PC-9 (cell line): ENCODE results near the gene FSHB. TPM values are rescaled to one million over a fixed set of nuclear protein-coding genes. Genes with fewer than 3 reads are reported as not detected.

ENCODE experiments used
- BruUV-seq: library from RNA; stranded (reverse); fragments of 400-500 nt; replicated peaks from 2 replicates; lab custom pipeline; 2021; lab: Mats Ljungman, UMichigan
- CTCF ChIA-PET: fragments of 300-600 bp; sonication (Branson Sonifier 250); formaldehyde crosslinking; loops from one replicate; lab custom pipeline; 2022; ENCODE audit warnings: antibody characterized with exemption; lab: Charles Lee
- POLR2A ChIA-PET: fragments of 300-600 bp; sonication (Branson Sonifier 250); formaldehyde crosslinking; loops from one replicate; lab custom pipeline; 2022; ENCODE audit warnings: antibody characterized with exemption; ENCODE audit not compliant: unreplicated experiment; lab: Charles Lee
- DNase-seq, 2 experiments: peaks; one replicate each; pipeline versions ENCODE4 v3.0.0 to v3.0.0-alpha.2; 2015 to 2022; ENCODE audit warnings: mixed read lengths in 1 of 2
- H2AFZ ChIP-seq: fragments of 200-600 bp; sonication (generic); 2 replicates; pipeline ENCODE4 v1.8.1; 2017; ENCODE audit warnings: antibody characterized with exemption
- H3F3A ChIP-seq: fragments of 200-600 bp; sonication (generic); 2 replicates; pipeline ENCODE4 v1.8.1; 2017; ENCODE audit warnings: antibody characterized with exemption, mild to moderate bottlenecking, low read depth; ENCODE audit not compliant: insufficient read depth
- H3K27ac ChIP-seq: fragments of 200-600 bp; sonication (generic); 2 replicates; pipeline ENCODE4 v1.6.1; 2016; ENCODE audit warnings: mixed run types
- H3K27me3 ChIP-seq: fragments of 200-600 bp; sonication (generic); 2 replicates; pipeline ENCODE4 v1.6.1; 2016; ENCODE audit warnings: low read depth, mixed run types; ENCODE audit not compliant: insufficient read depth
- H3K36me3 ChIP-seq: fragments of 200-600 bp; sonication (generic); 2 replicates; pipeline ENCODE4 v1.6.1; 2016; ENCODE audit warnings: low read depth, mixed run types
- H3K4me1 ChIP-seq: fragments of 200-600 bp; sonication (generic); replicated peaks from 2 replicates; pipeline ENCODE4 v1.6.1; 2016; ENCODE audit warnings: mixed run types; ENCODE audit not compliant: insufficient read depth
- H3K4me2 ChIP-seq: fragments of 200-600 bp; sonication (generic); 2 replicates; pipeline ENCODE4 v1.6.1; 2017; ENCODE audit warnings: mixed run types
- H3K4me3 ChIP-seq: fragments of 200-600 bp; sonication (generic); 2 replicates; pipeline ENCODE4 v1.6.1; 2016; ENCODE audit warnings: mixed run types
- H3K79me2 ChIP-seq: fragments of 200-600 bp; sonication (generic); 2 replicates; pipeline ENCODE4 v1.6.1; 2017; ENCODE audit warnings: low read depth, mixed run types
- H3K9me2 ChIP-seq: fragments of 200-600 bp; sonication (generic); 2 replicates; pipeline ENCODE4 v1.8.1; 2017; ENCODE audit warnings: mild to moderate bottlenecking; ENCODE audit not compliant: insufficient read depth
- H3K9me3 ChIP-seq: fragments of 200-600 bp; sonication (generic); 2 replicates; pipeline ENCODE4 v1.8.1; 2016; ENCODE audit warnings: low read depth; ENCODE audit not compliant: insufficient read depth
- H4K20me1 ChIP-seq: fragments of 200-600 bp; sonication (generic); 2 replicates; pipeline ENCODE4 v1.8.1; 2017; ENCODE audit not compliant: insufficient read depth
- EZH2 ChIP-seq: fragments of 200-600 bp; sonication (generic); IDR thresholded peaks from 2 replicates; pipeline ENCODE4 v1.8.0; 2017; ENCODE audit warnings: antibody characterized with exemption, low read depth
- intact Hi-C: fragments of 100-400 bp; cut with micrococcal nuclease; formaldehyde crosslinking; loops from one replicate; pipeline ENCODE4 v1.10.0; 2022; ENCODE audit not compliant: unreplicated experiment
- total RNA-seq: library from RNA; stranded (reverse); gene quantifications from 2 replicates; pipeline ENCODE4 v1.2.3, GENCODE V29; 2021
- TF ChIP-seq, protein P1 (sequence below): fragments of 200-600 bp; sonication (generic); conservative IDR thresholded peaks from 2 replicates; pipeline ENCODE4 v1.6.1; 2017; ENCODE audit warnings: mixed run types, antibody characterized with exemption, mild to moderate bottlenecking, moderate library complexity

Gene FSHB
- total RNA-seq, 1 experiment from 2014 or later: not detected

DNA sequence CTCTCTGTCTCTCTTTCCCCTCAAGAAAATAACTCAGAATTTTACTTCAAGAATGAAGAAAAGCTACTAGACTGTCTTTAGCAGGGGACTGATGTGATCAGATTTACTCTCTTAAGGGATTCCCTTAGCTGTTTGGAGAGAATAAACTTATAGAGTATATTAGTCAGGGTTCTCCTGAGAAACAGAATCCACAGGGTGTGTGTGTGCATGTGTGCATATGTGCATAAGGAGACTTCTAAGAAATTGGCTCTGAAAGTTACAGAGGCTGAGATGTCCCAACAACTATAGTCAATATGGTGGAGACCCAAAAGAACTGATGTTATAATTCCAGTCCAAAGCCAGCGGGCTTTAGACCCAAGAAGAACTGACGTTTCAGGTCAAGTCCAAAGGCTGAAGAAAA, 49.0 kb downstream of the FSHB start:
- TF ChIP-seq EZH2: no peak
- TF ChIP-seq, protein P1, sequence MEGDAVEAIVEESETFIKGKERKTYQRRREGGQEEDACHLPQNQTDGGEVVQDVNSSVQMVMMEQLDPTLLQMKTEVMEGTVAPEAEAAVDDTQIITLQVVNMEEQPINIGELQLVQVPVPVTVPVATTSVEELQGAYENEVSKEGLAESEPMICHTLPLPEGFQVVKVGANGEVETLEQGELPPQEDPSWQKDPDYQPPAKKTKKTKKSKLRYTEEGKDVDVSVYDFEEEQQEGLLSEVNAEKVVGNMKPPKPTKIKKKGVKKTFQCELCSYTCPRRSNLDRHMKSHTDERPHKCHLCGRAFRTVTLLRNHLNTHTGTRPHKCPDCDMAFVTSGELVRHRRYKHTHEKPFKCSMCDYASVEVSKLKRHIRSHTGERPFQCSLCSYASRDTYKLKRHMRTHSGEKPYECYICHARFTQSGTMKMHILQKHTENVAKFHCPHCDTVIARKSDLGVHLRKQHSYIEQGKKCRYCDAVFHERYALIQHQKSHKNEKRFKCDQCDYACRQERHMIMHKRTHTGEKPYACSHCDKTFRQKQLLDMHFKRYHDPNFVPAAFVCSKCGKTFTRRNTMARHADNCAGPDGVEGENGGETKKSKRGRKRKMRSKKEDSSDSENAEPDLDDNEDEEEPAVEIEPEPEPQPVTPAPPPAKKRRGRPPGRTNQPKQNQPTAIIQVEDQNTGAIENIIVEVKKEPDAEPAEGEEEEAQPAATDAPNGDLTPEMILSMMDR: no peak
- H4K20me1 ChIP-seq: no peaks in the 10 kb centered on the region
- 0 out of 2 replicates have a peak, but pooled peaks cover 6% of the 10 kb centered on the region for H3K9me2 ChIP-seq
- ChIA-PET POLR2A (no interaction called here), CTCF (interaction anchor here (0.7 kb wide), 1 partner anchor 25 kb away, joined by 3 read pairs; no protein-coding TSS in a partner anchor)
- no peak for DNase-seq
- no peak overlapping the region for H3K4me3 ChIP-seq
- H3K4me1 ChIP-seq: no peaks in the 10 kb centered on the region
- BruUV-seq: no TSS peak
- no peak overlapping the region for H3K4me2 ChIP-seq
- intact Hi-C loops: no loop called here
- H3K27ac ChIP-seq: no peak overlapping the region
- H3K27me3 ChIP-seq: 0 out of 2 replicates have a peak, but pooled peaks cover 4% of the 10 kb centered on the region
- no peaks in the 10 kb centered on the region for H3K9me3 ChIP-seq
- H3F3A ChIP-seq: no peaks in the 10 kb centered on the region
- no peaks in the 10 kb centered on the region for H3K79me2 ChIP-seq
- no peaks in the 10 kb centered on the region for H3K36me3 ChIP-seq
- H2AFZ ChIP-seq: no peak overlapping the region

DNA sequence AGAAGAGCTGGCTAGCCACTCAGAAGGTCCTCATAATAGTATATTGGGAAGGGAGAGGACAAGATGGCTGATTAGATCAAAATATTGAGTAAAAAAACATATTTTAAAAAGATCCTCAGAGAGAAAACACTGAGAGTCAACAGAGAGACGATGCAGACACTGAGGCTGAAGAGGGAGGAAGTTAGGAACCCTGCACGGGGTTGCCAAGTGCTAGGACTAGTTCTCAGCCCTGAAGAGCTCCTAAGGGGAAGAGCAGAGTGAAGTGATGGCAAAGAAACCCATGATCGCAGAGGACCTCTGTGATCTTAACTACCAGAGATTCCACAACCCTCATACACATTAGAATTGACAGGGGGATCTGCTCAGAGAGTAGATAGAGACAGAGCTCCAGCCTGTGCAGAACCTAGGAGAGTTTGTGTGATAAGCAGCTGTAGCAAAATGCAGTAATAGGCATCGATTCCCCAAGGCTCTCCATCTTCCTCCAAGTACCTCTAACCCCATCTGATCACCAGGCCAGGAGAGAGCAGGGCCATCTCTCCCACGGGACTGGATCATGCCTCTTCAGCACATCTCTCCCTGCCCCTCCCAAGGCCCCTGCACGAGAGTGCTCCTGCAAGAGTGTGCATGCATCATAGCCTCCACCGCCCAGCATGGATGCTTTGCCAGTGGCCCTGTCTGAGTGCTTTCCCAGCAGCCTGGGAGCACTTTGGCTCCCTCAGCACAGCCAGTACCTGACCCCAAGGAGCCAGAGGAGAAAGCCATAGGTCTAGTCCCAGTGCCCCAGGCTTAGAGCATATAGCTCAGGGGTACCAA, 50.9 kb downstream of the FSHB start:
- Histone ChIP-seq H3F3A (no peaks in the 10 kb centered on the region), H3K36me3 (no peaks in the 10 kb centered on the region), H3K79me2 (no peaks in the 10 kb centered on the region), H3K9me2 (peaks cover 6% of the 10 kb centered on the region; the same call in 1 of the 2 replicates), H3K4me3 (no peak overlapping the region), H3K9me3 (no peaks in the 10 kb centered on the region), H3K27me3 (0 out of 2 replicates have a peak, but pooled peaks cover 4% of the 10 kb centered on the region), H3K27ac (no peak overlapping the region), H3K4me2 (no peak overlapping the region), H3K4me1 (no peaks in the 10 kb centered on the region), H2AFZ (no peak overlapping the region), H4K20me1 (no peaks in the 10 kb centered on the region)
- no peak for DNase-seq
- no TSS peak for BruUV-seq
- ChIA-PET CTCF (no interaction called here), POLR2A (no interaction called here)
- TF ChIP-seq, protein P1: no peak
- no peak for TF ChIP-seq EZH2
- intact Hi-C loops: no loop called here

DNA sequence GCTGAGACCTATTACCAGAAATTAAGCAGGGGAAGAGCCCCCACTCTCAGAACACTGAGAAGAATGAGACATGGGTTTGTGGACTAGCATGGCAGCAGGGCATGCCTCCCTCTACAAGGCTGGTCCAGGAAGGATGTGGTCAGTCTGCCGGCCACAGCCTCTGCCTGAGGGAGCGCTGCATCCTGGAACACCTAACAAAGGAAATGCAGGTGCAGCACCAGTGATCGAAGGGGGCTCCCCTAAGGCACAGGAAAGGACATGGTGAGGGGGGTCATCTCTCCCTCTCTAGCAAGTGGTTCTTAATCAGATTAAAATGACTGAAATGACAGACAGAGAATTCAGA, 51.4 kb downstream of the FSHB start:
- DNase-seq: no peak
- CTCF ChIA-PET: no interaction called here
- Histone ChIP-seq H3K9me2 (peaks cover 6% of the 10 kb centered on the region; the same call in 1 of the 2 replicates), H3K36me3 (no peaks in the 10 kb centered on the region), H2AFZ (no peak overlapping the region), H3K79me2 (no peaks in the 10 kb centered on the region), H3F3A (no peaks in the 10 kb centered on the region), H3K9me3 (no peaks in the 10 kb centered on the region), H3K4me1 (no peaks in the 10 kb centered on the region), H3K27me3 (0 out of 2 replicates have a peak, but pooled peaks cover 4% of the 10 kb centered on the region), H3K4me3 (no peak overlapping the region), H4K20me1 (no peaks in the 10 kb centered on the region), H3K4me2 (no peak overlapping the region), H3K27ac (no peak overlapping the region)
- intact Hi-C loops: no loop called here
- no peak for TF ChIP-seq EZH2
- TF ChIP-seq, protein P1: no peak
- BruUV-seq: no TSS peak
- POLR2A ChIA-PET: no interaction called here

Other genes with a start within 250 kb of the FSHB start
- gene KCNA4, start 214.0 kb upstream of the FSHB start, total RNA-seq: not detected in 2 replicates
- 14.8 and 16.2 TPM in 2 replicates for gene ARL14EP, start 92.1 kb downstream of the FSHB start, total RNA-seq